Sigmoid colon (tissue), 7 donors: ENCODE data around the gene KIAA0232. TPM values are rescaled to one million over a fixed set of nuclear protein-coding genes. Genes with fewer than 3 reads are reported as not detected.
"Not testable (repeated sequence)": the region's sequence is repeated elsewhere in the genome, so short reads cannot be mapped to it uniquely, and the experiment has no call there.

ENCODE experiments used
- DNase-seq: peaks from one replicate; pipeline ENCODE4 v3.0.0-alpha.2; 2019
- H3K27ac ChIP-seq, 4 donors: fragments of 200-600 bp; sonication (generic); one replicate each; pipeline ENCODE4 v1.5.1; 2016 to 2019; ENCODE audit warnings: mild to moderate bottlenecking in 1 of 4
- H3K27me3 ChIP-seq, 3 donors: fragments of 200-600 bp; sonication (generic); one replicate each; pipeline ENCODE4 v1.5.1; 2019; ENCODE audit warnings: mild to moderate bottlenecking in 1 of 3
- H3K36me3 ChIP-seq, 4 donors: fragments of 200-600 bp; sonication (generic); one replicate each; pipeline ENCODE4 v1.5.1; 2016 to 2019
- H3K4me1 ChIP-seq, 4 donors: fragments of 200-600 bp; sonication (generic); one replicate each; pipeline ENCODE4 v1.5.1; 2017 to 2019
- H3K4me3 ChIP-seq, 4 donors: fragments of 200-600 bp; sonication (generic); one replicate each; pipeline ENCODE4 v1.5.1; 2017 to 2019; ENCODE audit warnings: mild to moderate bottlenecking in 2 of 4, moderate library complexity in 1 of 4
- H3K9me3 ChIP-seq, 4 donors: fragments of 200-600 bp in 3 of 4; sonication (generic) in 3 of 4; one replicate each; pipeline versions ENCODE4 v1.5.1 to v1.6.1; 2013 to 2019
- CTCF ChIP-seq, 4 experiments: fragments of 450-650 bp in 3 of 4; fragments of 200-600 bp in 1 of 4; IDR thresholded peaks; one replicate each; pipeline ENCODE4 v1.5.1; 2016 to 2019; ENCODE audit warnings: antibody characterized with exemption in 4 of 4, mild to moderate bottlenecking in 3 of 4, moderate library complexity in 2 of 4
- EP300 ChIP-seq, 4 donors: sonication (generic); formaldehyde crosslinking; IDR thresholded peaks; one replicate each; pipeline ENCODE4 v1.6.1; 2017; ENCODE audit warnings: antibody characterized with exemption in 4 of 4
- POLR2A ChIP-seq, 2 donors: fragments of 450-650 bp; IDR thresholded peaks; one replicate each; pipeline ENCODE4 v1.6.1; 2016; ENCODE audit warnings: antibody characterized with exemption in 2 of 2, mild to moderate bottlenecking in 2 of 2, moderate library complexity in 2 of 2
- POLR2AphosphoS5 ChIP-seq, 4 donors: sonication (generic); formaldehyde crosslinking; IDR thresholded peaks; one replicate each; pipeline ENCODE4 v1.6.1; 2017; ENCODE audit warnings: antibody characterized with exemption in 4 of 4
- WGBS, 2 donors: extraction: QIAGEN DNeasy Blood & Tissue Kit; methylation state at CpG; one replicate each; pipeline ENCODE4 v1.1.7; 2013; 5-methylcytosine and 5-hydroxymethylcytosine counted together
- intact Hi-C: fragments of 100-400 bp; cut with DNase I; formaldehyde crosslinking; loops from one replicate; pipeline ENCODE4 v1.15.1; 2023
- polyA plus RNA-seq, 3 donors: library from polyadenylated mRNA; stranded (reverse); fragments of 200-250 nt; gene quantifications; one replicate each; pipeline ENCODE4 v1.2.3, GENCODE V29; 2013
- total RNA-seq, 4 donors: library from RNA; depleted of rRNA; stranded (reverse); fragments of >200 nt; gene quantifications; one replicate each; pipeline ENCODE4 v1.1.0, GENCODE V29; 2016
- donor health status: healthy with polysubstance abuse.
- donor health status: Bipolar disorder and iron deficiency.
- donor health status: healthy.

Gene KIAA0232
- total and polyA plus RNA-seq, 7 donors = 7.8 to 67.9 (median 23.8) TPM

GRCh38 chr4:6825403-6825802, 42.9 kb downstream of the KIAA0232 start:
- Histone ChIP-seq H3K4me3 (no peak overlapping the region), H3K9me3 (no peaks in the 10 kb centered on the region), H3K36me3 (peaks cover 0 to 27% (median 5%) of the 10 kb centered on the region in 4 donors), H3K27me3 (no peaks in the 10 kb centered on the region), H3K4me1 (peaks cover 0 to 6% (median 2%) of the 10 kb centered on the region in 4 donors), H3K27ac (no peak overlapping the region)
- 89 to 90% methylated on average over 6 of the region's 6 CpGs for WGBS, 2 donors
- DNase-seq = no peak
- TF ChIP-seq POLR2AphosphoS5 (IDR thresholded peaks at IDR 0.05) (no peak), EP300 (IDR thresholded peaks at IDR 0.05) (no peak), CTCF (IDR thresholded peaks at IDR 0.05) (no peak), POLR2A (IDR thresholded peaks at IDR 0.05) (no peak)
- intact Hi-C loops = no loop called here

- Histone ChIP-seq H3K9me3 (no peaks in the 10 kb centered on the region), H3K36me3 (peaks cover 0 to 43% (median 5%) of the 10 kb centered on the region in 4 donors), H3K4me3 (no peak overlapping the region), H3K4me1 (peaks cover 0 to 6% (median 2%) of the 10 kb centered on the region in 4 donors), H3K27ac (no peak overlapping the region), H3K27me3 (no peaks in the 10 kb centered on the region)
- WGBS, 2 donors = 91 to 92% methylated on average over 9 of the region's 9 CpGs
- DNase-seq = no peak
- TF ChIP-seq POLR2A (IDR thresholded peaks at IDR 0.05) (no peak), EP300 (IDR thresholded peaks at IDR 0.05) (no peak), CTCF (IDR thresholded peaks at IDR 0.05) (no peak), POLR2AphosphoS5 (IDR thresholded peaks at IDR 0.05) (no peak)
- intact Hi-C loops = no loop called here
Measured at GRCh38 chr4:6826781-6827508, 44.4 kb downstream of the KIAA0232 start.

GRCh38 chr4:6829086-6829485, 46.6 kb downstream of the KIAA0232 start:
- intact Hi-C loops = no loop called here
- Histone ChIP-seq H3K4me1 (peaks cover 0 to 3% (median 0%) of the 10 kb centered on the region in 4 donors), H3K36me3 (peaks cover 0 to 50% (median 5%) of the 10 kb centered on the region in 4 donors), H3K4me3 (no peak overlapping the region), H3K9me3 (no peaks in the 10 kb centered on the region), H3K27ac (no peak overlapping the region), H3K27me3 (no peaks in the 10 kb centered on the region)
- no peak for TF ChIP-seq EP300 (IDR thresholded peaks at IDR 0.05)
- TF ChIP-seq CTCF (IDR thresholded peaks at IDR 0.05) = no peak
- TF ChIP-seq POLR2AphosphoS5 (IDR thresholded peaks at IDR 0.05) = no peak
- no peak for TF ChIP-seq POLR2A (IDR thresholded peaks at IDR 0.05)
- WGBS, 2 donors = 92 to 94% methylated on average over 5 of the region's 5 CpGs
- no peak for DNase-seq

GRCh38 chr4:6834867-6835266, 52.3 kb downstream of the KIAA0232 start:
- no peaks in the 10 kb centered on the region for H3K9me3 ChIP-seq
- H3K36me3 ChIP-seq = peaks cover 0 to 24% (median 0%) of the 10 kb centered on the region in 4 donors
- no peak for TF ChIP-seq CTCF (IDR thresholded peaks at IDR 0.05)
- no peak for TF ChIP-seq POLR2A (IDR thresholded peaks at IDR 0.05)
- TF ChIP-seq POLR2AphosphoS5 (IDR thresholded peaks at IDR 0.05) = no peak
- TF ChIP-seq EP300 (IDR thresholded peaks at IDR 0.05) = no peak
- no peak for DNase-seq
- intact Hi-C loops = no loop called here
- 91 to 95% methylated on average over 3 of the region's 3 CpGs for WGBS, 2 donors
- peaks cover 0 to 12% (median 6%) of the 10 kb centered on the region in 4 donors for H3K4me1 ChIP-seq
- no peaks in the 10 kb centered on the region for H3K27me3 ChIP-seq
- H3K27ac ChIP-seq = no peak overlapping the region
- H3K4me3 ChIP-seq = no peak overlapping the region

- peaks cover 0 to 20% (median 0%) of the 10 kb centered on the region in 4 donors for H3K36me3 ChIP-seq
- WGBS, 2 donors = 96 to 99% methylated on average over 4 of the region's 4 CpGs
Measured at GRCh38 chr4:6835616-6836015, 53.1 kb downstream of the KIAA0232 start.

GRCh38 chr4:6837106-6837505, 54.6 kb downstream of the KIAA0232 start:
- H3K36me3 ChIP-seq, H3K9me3 ChIP-seq, H3K27ac ChIP-seq, H3K27me3 ChIP-seq, DNase-seq, intact Hi-C loops, H3K4me3 ChIP-seq: not testable (repeated sequence)
- peaks cover 0 to 32% (median 14%) of the 10 kb centered on the region in 4 donors for H3K4me1 ChIP-seq
- 97 to 98% methylated on average over 34 of the region's 34 CpGs for WGBS, 2 donors

More at GRCh38 chr4:6835616-6836015, 53.1 kb downstream of the KIAA0232 start:
- H3K27ac ChIP-seq, H3K9me3 ChIP-seq, intact Hi-C loops, H3K4me3 ChIP-seq, DNase-seq, H3K27me3 ChIP-seq: not testable (repeated sequence)
- H3K4me1 ChIP-seq = peaks cover 0 to 19% (median 12%) of the 10 kb centered on the region in 4 donors
